Measurements from ENCODE around the gene SYT8.
"Not testable (repeated sequence)": the region's sequence is repeated elsewhere in the genome, so short reads cannot be mapped to it uniquely, and the experiment has no call there.

Gene SYT8

GRCh38 chr11:1796413-1797011, 38.3 kb upstream of the SYT8 start:
- DNase-seq (ENCODE audit: low read depth): no peak
- no peak overlapping the region for H3K4me3 ChIP-seq (ENCODE audit: low read depth, low read length)
- TF ChIP-seq CTCF (IDR thresholded peaks at IDR 0.05; ENCODE audit: insufficient read depth, low read depth, low read length, missing control alignments): no peak

- DNase-seq (ENCODE audit: low read depth): no peak
- H3K4me3 ChIP-seq (ENCODE audit: low read depth, low read length): no peak overlapping the region
- no peak for TF ChIP-seq CTCF (IDR thresholded peaks at IDR 0.05; ENCODE audit: insufficient read depth, low read depth, low read length, missing control alignments)
Measured at GRCh38 chr11:1797391-1798125, 37.2 kb upstream of the SYT8 start.

GRCh38 chr11:1803246-1803645, 31.5 kb upstream of the SYT8 start:
- no peak for TF ChIP-seq CTCF (IDR thresholded peaks at IDR 0.05; ENCODE audit: insufficient read depth, low read depth, low read length, missing control alignments)
- DNase-seq (ENCODE audit: low read depth): no peak
- no peak overlapping the region for H3K4me3 ChIP-seq (ENCODE audit: low read depth, low read length)

- H3K4me3 ChIP-seq (ENCODE audit: low read depth, low read length); DNase-seq (ENCODE audit: low read depth): not testable (repeated sequence)
Measured at GRCh38 chr11:1803835-1804519, 30.8 kb upstream of the SYT8 start.

GRCh38 chr11:1805525-1805924, 29.3 kb upstream of the SYT8 start:
- no peak overlapping the region for H3K4me3 ChIP-seq (ENCODE audit: low read depth, low read length)
- no peak for DNase-seq (ENCODE audit: low read depth)
- TF ChIP-seq CTCF (IDR thresholded peaks at IDR 0.05; ENCODE audit: insufficient read depth, low read depth, low read length, missing control alignments): no peak

- no peak overlapping the region for H3K4me3 ChIP-seq (ENCODE audit: low read depth, low read length)
- no peak for TF ChIP-seq CTCF (IDR thresholded peaks at IDR 0.05; ENCODE audit: insufficient read depth, low read depth, low read length, missing control alignments)
- no peak for DNase-seq (ENCODE audit: low read depth)
Measured at GRCh38 chr11:1807264-1807995, 27.4 kb upstream of the SYT8 start.

GRCh38 chr11:1810761-1811160, 24.0 kb upstream of the SYT8 start:
- no peak for TF ChIP-seq CTCF (IDR thresholded peaks at IDR 0.05; ENCODE audit: insufficient read depth, low read depth, low read length, missing control alignments)
- no peak for DNase-seq (ENCODE audit: low read depth)
- H3K4me3 ChIP-seq (ENCODE audit: low read depth, low read length): no peak overlapping the region

Measured in GM12865 (cell line).